Breast epithelium (tissue), 3 donors: Measurements from ENCODE around the gene ADAM8.

Source experiments
- POLR2A ChIP-seq: fragments of 450-650 bp; IDR thresholded peaks from one replicate; pipeline ENCODE4 v1.6.1; 2016; ENCODE audit warnings: antibody characterized with exemption, mild to moderate bottlenecking, moderate library complexity
- POLR2AphosphoS5 ChIP-seq, 3 donors: sonication (generic); formaldehyde crosslinking; IDR thresholded peaks; one replicate each; pipeline ENCODE4 v1.6.1; 2017; ENCODE audit warnings: antibody characterized with exemption in 3 of 3
- TF ChIP-seq, protein P1 (sequence below), 3 donors: fragments of 450-650 bp; IDR thresholded peaks; one replicate each; pipeline ENCODE4 v1.5.1; 2016 to 2017; ENCODE audit warnings: antibody characterized with exemption in 3 of 3, mild to moderate bottlenecking in 3 of 3, moderate library complexity in 3 of 3

DNA sequence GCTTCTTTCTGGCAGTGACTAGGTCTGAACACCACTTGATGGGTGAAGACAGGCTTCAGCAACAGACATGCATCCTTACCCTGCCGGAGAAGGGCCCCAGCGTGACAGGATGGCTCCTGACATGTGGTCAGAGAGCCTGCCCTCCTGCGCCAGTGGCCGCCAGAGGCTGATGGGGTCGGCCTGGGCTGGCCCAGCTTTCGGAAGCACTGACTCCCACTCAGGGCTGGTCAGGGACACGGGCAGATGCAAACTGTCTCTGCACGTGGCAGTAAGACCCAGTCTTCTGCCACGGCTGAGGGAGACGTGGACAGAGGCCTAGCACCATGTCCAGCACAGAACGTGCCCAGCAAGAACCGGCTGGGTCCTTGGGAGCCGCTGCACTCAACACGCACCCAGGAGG is 21.8 kb upstream of the ADAM8 start:
- TF ChIP-seq, protein P1, sequence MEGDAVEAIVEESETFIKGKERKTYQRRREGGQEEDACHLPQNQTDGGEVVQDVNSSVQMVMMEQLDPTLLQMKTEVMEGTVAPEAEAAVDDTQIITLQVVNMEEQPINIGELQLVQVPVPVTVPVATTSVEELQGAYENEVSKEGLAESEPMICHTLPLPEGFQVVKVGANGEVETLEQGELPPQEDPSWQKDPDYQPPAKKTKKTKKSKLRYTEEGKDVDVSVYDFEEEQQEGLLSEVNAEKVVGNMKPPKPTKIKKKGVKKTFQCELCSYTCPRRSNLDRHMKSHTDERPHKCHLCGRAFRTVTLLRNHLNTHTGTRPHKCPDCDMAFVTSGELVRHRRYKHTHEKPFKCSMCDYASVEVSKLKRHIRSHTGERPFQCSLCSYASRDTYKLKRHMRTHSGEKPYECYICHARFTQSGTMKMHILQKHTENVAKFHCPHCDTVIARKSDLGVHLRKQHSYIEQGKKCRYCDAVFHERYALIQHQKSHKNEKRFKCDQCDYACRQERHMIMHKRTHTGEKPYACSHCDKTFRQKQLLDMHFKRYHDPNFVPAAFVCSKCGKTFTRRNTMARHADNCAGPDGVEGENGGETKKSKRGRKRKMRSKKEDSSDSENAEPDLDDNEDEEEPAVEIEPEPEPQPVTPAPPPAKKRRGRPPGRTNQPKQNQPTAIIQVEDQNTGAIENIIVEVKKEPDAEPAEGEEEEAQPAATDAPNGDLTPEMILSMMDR (IDR thresholded peaks at IDR 0.05): no peak
- no peak for TF ChIP-seq POLR2AphosphoS5 (IDR thresholded peaks at IDR 0.05)
- no peak for TF ChIP-seq POLR2A
